ENCODE results near the gene CAPG. TPM values are rescaled to one million over a fixed set of nuclear protein-coding genes. Genes with fewer than 3 reads are reported as not detected.

The CAPG gene
- polyA plus RNA-seq, 1 donor from 2014 or later: not detected

- Histone ChIP-seq H2AFZ (ENCODE audit: low read depth, low read length) (peak overlapping the region; percentile 62), H3K4me2 (ENCODE audit: low read length) (peak overlapping the region; percentile 95), H3K9ac (ENCODE audit: low read length) (peak overlapping the region; percentile 77), H3K27me3 (ENCODE audit: insufficient read depth, low read depth, low read length) (no peaks in the 10 kb centered on the region), H3F3A (ENCODE audit: insufficient read depth, low read length, poor library complexity, severe bottlenecking) (no peaks in the 10 kb centered on the region), H3K79me2 (replicated peaks; ENCODE audit: insufficient read depth, low read length) (peaks cover 4% of the 10 kb centered on the region), H3K9me2 (ENCODE audit: insufficient read depth, low read length) (no peaks in the 10 kb centered on the region), H3K4me3 (ENCODE audit: low read length) (peak overlapping the region; percentile 85), H3K36me3 (ENCODE audit: insufficient read depth, low read length) (no peaks in the 10 kb centered on the region), H4K20me1 (ENCODE audit: insufficient read depth) (no peaks in the 10 kb centered on the region), H3K9me3 (ENCODE audit: low read length) (no peaks in the 10 kb centered on the region), H3K27ac (ENCODE audit: low read length) (peak overlapping the region; percentile 33)
- TF ChIP-seq SMC3 (conservative IDR thresholded peaks at IDR 0.05; ENCODE audit: poor library complexity) (no peak), POLR2AphosphoS5 (IDR thresholded peaks at IDR 0.05) (no peak), RAD21 (conservative IDR thresholded peaks at IDR 0.05) (no peak), TAF1 (IDR thresholded peaks at IDR 0.05; ENCODE audit: low read depth) (no peak), MXI1 (conservative IDR thresholded peaks at IDR 0.05; ENCODE audit: poor library complexity, severe bottlenecking) (no peak), EP300 (conservative IDR thresholded peaks at IDR 0.05; ENCODE audit: poor library complexity, severe bottlenecking) (no peak), EZH2 (IDR thresholded peaks at IDR 0.05; ENCODE audit: borderline replicate concordance, insufficient read depth, low read length, poor library complexity, severe bottlenecking) (no peak)
- TF ChIP-seq, protein P1, sequence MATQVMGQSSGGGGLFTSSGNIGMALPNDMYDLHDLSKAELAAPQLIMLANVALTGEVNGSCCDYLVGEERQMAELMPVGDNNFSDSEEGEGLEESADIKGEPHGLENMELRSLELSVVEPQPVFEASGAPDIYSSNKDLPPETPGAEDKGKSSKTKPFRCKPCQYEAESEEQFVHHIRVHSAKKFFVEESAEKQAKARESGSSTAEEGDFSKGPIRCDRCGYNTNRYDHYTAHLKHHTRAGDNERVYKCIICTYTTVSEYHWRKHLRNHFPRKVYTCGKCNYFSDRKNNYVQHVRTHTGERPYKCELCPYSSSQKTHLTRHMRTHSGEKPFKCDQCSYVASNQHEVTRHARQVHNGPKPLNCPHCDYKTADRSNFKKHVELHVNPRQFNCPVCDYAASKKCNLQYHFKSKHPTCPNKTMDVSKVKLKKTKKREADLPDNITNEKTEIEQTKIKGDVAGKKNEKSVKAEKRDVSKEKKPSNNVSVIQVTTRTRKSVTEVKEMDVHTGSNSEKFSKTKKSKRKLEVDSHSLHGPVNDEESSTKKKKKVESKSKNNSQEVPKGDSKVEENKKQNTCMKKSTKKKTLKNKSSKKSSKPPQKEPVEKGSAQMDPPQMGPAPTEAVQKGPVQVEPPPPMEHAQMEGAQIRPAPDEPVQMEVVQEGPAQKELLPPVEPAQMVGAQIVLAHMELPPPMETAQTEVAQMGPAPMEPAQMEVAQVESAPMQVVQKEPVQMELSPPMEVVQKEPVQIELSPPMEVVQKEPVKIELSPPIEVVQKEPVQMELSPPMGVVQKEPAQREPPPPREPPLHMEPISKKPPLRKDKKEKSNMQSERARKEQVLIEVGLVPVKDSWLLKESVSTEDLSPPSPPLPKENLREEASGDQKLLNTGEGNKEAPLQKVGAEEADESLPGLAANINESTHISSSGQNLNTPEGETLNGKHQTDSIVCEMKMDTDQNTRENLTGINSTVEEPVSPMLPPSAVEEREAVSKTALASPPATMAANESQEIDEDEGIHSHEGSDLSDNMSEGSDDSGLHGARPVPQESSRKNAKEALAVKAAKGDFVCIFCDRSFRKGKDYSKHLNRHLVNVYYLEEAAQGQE (IDR thresholded peaks at IDR 0.05; ENCODE audit: borderline replicate concordance): no peak
- TF ChIP-seq, protein P2, sequence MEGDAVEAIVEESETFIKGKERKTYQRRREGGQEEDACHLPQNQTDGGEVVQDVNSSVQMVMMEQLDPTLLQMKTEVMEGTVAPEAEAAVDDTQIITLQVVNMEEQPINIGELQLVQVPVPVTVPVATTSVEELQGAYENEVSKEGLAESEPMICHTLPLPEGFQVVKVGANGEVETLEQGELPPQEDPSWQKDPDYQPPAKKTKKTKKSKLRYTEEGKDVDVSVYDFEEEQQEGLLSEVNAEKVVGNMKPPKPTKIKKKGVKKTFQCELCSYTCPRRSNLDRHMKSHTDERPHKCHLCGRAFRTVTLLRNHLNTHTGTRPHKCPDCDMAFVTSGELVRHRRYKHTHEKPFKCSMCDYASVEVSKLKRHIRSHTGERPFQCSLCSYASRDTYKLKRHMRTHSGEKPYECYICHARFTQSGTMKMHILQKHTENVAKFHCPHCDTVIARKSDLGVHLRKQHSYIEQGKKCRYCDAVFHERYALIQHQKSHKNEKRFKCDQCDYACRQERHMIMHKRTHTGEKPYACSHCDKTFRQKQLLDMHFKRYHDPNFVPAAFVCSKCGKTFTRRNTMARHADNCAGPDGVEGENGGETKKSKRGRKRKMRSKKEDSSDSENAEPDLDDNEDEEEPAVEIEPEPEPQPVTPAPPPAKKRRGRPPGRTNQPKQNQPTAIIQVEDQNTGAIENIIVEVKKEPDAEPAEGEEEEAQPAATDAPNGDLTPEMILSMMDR (IDR thresholded peaks at IDR 0.05; ENCODE audit: poor library complexity, severe bottlenecking): no peak
These were observed 55.1 kb downstream of the CAPG start for GRCh38 chr2:85355073-85355410.

DNA sequence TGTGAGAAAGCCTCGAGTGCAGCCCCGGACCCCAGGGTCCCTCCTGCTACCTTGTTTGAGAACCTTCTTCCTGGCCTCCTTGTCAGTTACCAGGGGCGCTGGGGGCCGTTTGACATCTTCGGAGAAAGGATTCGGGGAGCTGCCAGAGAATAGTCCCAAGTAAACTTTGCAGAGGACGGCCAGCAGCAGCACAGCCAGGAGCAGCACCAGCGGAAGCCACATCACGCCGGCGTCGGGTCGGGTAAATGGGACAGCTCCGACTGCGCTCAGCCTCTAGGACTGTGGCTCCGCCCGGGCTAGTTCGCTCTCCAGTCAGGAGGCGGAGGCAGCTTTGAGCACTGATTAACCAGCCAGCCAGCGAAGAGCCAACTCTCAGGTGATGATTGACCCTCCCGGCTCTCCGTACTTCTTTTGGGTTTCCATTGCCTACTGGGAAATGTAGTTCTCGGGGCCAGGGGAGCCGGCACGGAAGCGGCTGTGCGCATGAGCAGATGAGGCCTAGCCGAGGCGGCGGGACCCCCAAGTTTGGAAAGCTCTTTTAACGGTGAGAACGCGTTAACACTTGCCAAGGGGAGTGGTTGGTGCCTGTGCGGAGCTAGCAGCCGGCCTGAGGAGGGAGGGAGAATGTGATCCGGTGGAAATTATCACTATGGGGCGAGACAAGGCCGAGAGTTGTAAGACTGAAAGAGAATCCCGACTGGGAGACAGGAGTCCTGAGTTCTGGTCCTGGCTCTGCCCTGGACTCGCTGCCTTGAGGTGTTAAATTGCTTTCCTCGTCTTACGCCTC is 55.7 kb downstream of the CAPG start, which contains the start of the genes ELMOD3 and RETSAT:
Gene ELMOD3, plus strand, starts transcription at position 484 of the 787 bp plus-strand sequence. CDS start 2,430 bp downstream, outside the sequence.
Gene RETSAT, minus strand, starts transcription at position 243 of the 787 bp plus-strand sequence. Its CDS starts 21 bp downstream, at position 222.
- H3K9ac ChIP-seq (ENCODE audit: low read length): peak within 1 kb of the TSS; percentile 77
- H3K36me3 ChIP-seq (ENCODE audit: insufficient read depth, low read length): no peaks in the 10 kb centered on the region
- H3K79me2 ChIP-seq (replicated peaks; ENCODE audit: insufficient read depth, low read length): peaks cover 4% of the 10 kb centered on the region
- H3K9me3 ChIP-seq (ENCODE audit: low read length): no peaks in the 10 kb centered on the region
- no peaks in the 10 kb centered on the region for H4K20me1 ChIP-seq (ENCODE audit: insufficient read depth)
- H3F3A ChIP-seq (ENCODE audit: insufficient read depth, low read length, poor library complexity, severe bottlenecking): no peaks in the 10 kb centered on the region
- TF ChIP-seq MXI1 (conservative IDR thresholded peaks at IDR 0.05; ENCODE audit: poor library complexity, severe bottlenecking): peak; percentile 46
- no peak for TF ChIP-seq EZH2 (IDR thresholded peaks at IDR 0.05; ENCODE audit: borderline replicate concordance, insufficient read depth, low read length, poor library complexity, severe bottlenecking)
- TF ChIP-seq, protein P2 (IDR thresholded peaks at IDR 0.05; ENCODE audit: poor library complexity, severe bottlenecking): no peak
- TF ChIP-seq, protein P1 (IDR thresholded peaks at IDR 0.05; ENCODE audit: borderline replicate concordance): no peak
- peak; percentile 69 for TF ChIP-seq POLR2AphosphoS5 (IDR thresholded peaks at IDR 0.05)
- TF ChIP-seq TAF1 (IDR thresholded peaks at IDR 0.05; ENCODE audit: low read depth): peak; percentile 58
- TF ChIP-seq SMC3 (conservative IDR thresholded peaks at IDR 0.05; ENCODE audit: poor library complexity): peak; percentile 60
- TF ChIP-seq EP300 (conservative IDR thresholded peaks at IDR 0.05; ENCODE audit: poor library complexity, severe bottlenecking): peak; percentile 28
- no peak for TF ChIP-seq RAD21 (conservative IDR thresholded peaks at IDR 0.05)
- H3K4me2 ChIP-seq (ENCODE audit: low read length): peak within 1 kb of the TSS; percentile 95
- H3K4me3 ChIP-seq (ENCODE audit: low read length): peak within 1 kb of the TSS; percentile 85
- no peaks in the 10 kb centered on the region for H3K27me3 ChIP-seq (ENCODE audit: insufficient read depth, low read depth, low read length)
- H3K27ac ChIP-seq (ENCODE audit: low read length): peak within 1 kb of the TSS; percentile 46
- H3K9me2 ChIP-seq (ENCODE audit: insufficient read depth, low read length): no peaks in the 10 kb centered on the region
- H2AFZ ChIP-seq (ENCODE audit: low read depth, low read length): peak within 1 kb of the TSS; percentile 62
